HG03432 (cell line): ENCODE results near the gene VTI1A.
"Not testable (repeated sequence)": the region's sequence is repeated elsewhere in the genome, so short reads cannot be mapped to it uniquely, and the experiment has no call there.

Source experiments
- ATAC-seq: cut with Tn5 transposase; IDR thresholded peaks from one replicate; pipeline ENCODE4 v1.9.1; 2021; ENCODE audit warnings: mild to moderate bottlenecking, moderate library complexity; ENCODE audit not compliant: unreplicated experiment

VTI1A gene

GRCh38 chr10:112584276-112584675, 137.3 kb downstream of the VTI1A start:
- ATAC-seq: no peak

- no peak for ATAC-seq
Observed at GRCh38 chr10:112585126-112585525, 138.1 kb downstream of the VTI1A start.

GRCh38 chr10:112585960-112586359, 138.9 kb downstream of the VTI1A start:
- ATAC-seq: no peak

GRCh38 chr10:112587729-112588128, 140.7 kb downstream of the VTI1A start:
- ATAC-seq: no peak

- ATAC-seq: no peak
Observed at GRCh38 chr10:112588225-112588990, 141.4 kb downstream of the VTI1A start.

GRCh38 chr10:112589081-112589480, 142.1 kb downstream of the VTI1A start:
- no peak for ATAC-seq

GRCh38 chr10:112590786-112591185, 143.8 kb downstream of the VTI1A start:
- not testable (repeated sequence) for ATAC-seq

- no peak for ATAC-seq
Observed at GRCh38 chr10:112593023-112593422, 146.0 kb downstream of the VTI1A start.

- no peak for ATAC-seq
Observed at GRCh38 chr10:112601214-112602090, 154.4 kb downstream of the VTI1A start.

- ATAC-seq: no peak
Observed at GRCh38 chr10:112603062-112603461, 156.0 kb downstream of the VTI1A start.

GRCh38 chr10:112605063-112605462, 158.0 kb downstream of the VTI1A start:
- no peak for ATAC-seq

- no peak for ATAC-seq
Observed at GRCh38 chr10:112607506-112607905, 160.5 kb downstream of the VTI1A start.

GRCh38 chr10:112613620-112614019, 166.6 kb downstream of the VTI1A start:
- ATAC-seq: no peak

GRCh38 chr10:112614072-112614471, 167.1 kb downstream of the VTI1A start:
- ATAC-seq: no peak

- no peak for ATAC-seq
Observed at GRCh38 chr10:112614586-112614985, 167.6 kb downstream of the VTI1A start.

GRCh38 chr10:112615269-112615668, 168.3 kb downstream of the VTI1A start:
- ATAC-seq: no peak

- ATAC-seq: no peak
Observed at GRCh38 chr10:112616647-112617046, 169.6 kb downstream of the VTI1A start.

GRCh38 chr10:112618814-112619213, 171.8 kb downstream of the VTI1A start:
- no peak for ATAC-seq

- ATAC-seq: no peak
Observed at GRCh38 chr10:112619556-112619955, 172.5 kb downstream of the VTI1A start.

- ATAC-seq: no peak
Observed at GRCh38 chr10:112622786-112623185, 175.8 kb downstream of the VTI1A start.

GRCh38 chr10:112624546-112625048, 177.6 kb downstream of the VTI1A start:
- ATAC-seq: no peak
